ENCODE data around the gene NDNF.

- TF ChIP-seq CTCF (conservative IDR thresholded peaks at IDR 0.05; ENCODE audit: low read depth, low read length): no peak
- no peak for TF ChIP-seq EZH2phosphoT487 (IDR thresholded peaks at IDR 0.05; ENCODE audit: borderline replicate concordance, low read length)
- TF ChIP-seq EZH2 (IDR thresholded peaks at IDR 0.05; ENCODE audit: low read length, unreplicated experiment): no peak
Observed at GRCh38 chr4:121030131-121030530, 42.2 kb downstream of the NDNF start.
